H1 (cell line): Measurements from ENCODE around the gene ZNF672. TPM values are rescaled to one million over a fixed set of nuclear protein-coding genes. Genes with fewer than 3 reads are reported as not detected.

Experiments used
- CTCF ChIA-PET: fragments of 300-600 bp; sonication (Branson Sonifier 250); formaldehyde crosslinking; loops from one replicate; lab custom pipeline; 2021; ENCODE audit not compliant: partially characterized antibody; lab: Charles Lee
- POLR2A ChIA-PET: fragments of 300-600 bp; sonication (Branson Sonifier 250); formaldehyde crosslinking; loops from one replicate; lab custom pipeline; 2021; ENCODE audit warnings: inconsistent platforms; ENCODE audit not compliant: partially characterized antibody; lab: Charles Lee
- DNase-seq, 2 experiments: peaks; one replicate each; pipeline versions ENCODE4 v3.0.0 to v3.0.0-alpha.2; 2010 to 2022; ENCODE audit warnings: low spot score in 2 of 2, low read depth in 1 of 2, mixed read lengths in 1 of 2
- FAIRE-seq: peaks from 2 replicates; lab custom pipeline; 2011; peaks lifted over from hg19 to GRCh38; lab: Jason Lieb, UNC
- H2AFZ ChIP-seq: 2 replicates; pipeline ENCODE4 v1.8.1; 2012; ENCODE audit warnings: low read length, inconsistent platforms
- H2AK5ac ChIP-seq: 2 replicates; pipeline ENCODE4 v1.6.1; 2013; ENCODE audit warnings: low read depth, low read length
- H2BK120ac ChIP-seq: replicated peaks from 2 replicates; pipeline ENCODE3; 2013; ENCODE audit warnings: low read depth, low read length, inconsistent platforms
- H2BK12ac ChIP-seq: 2 replicates; pipeline ENCODE4 v1.6.1; 2013; ENCODE audit warnings: low read depth, low read length
- H2BK15ac ChIP-seq: 2 replicates; pipeline ENCODE4 v1.6.1; 2013; ENCODE audit warnings: low read length
- H2BK20ac ChIP-seq: 2 replicates; pipeline ENCODE4 v1.6.1; 2013; ENCODE audit warnings: low read length
- H2BK5ac ChIP-seq: 2 replicates; pipeline ENCODE4 v1.6.1; 2013; ENCODE audit warnings: low read depth, low read length
- H3K14ac ChIP-seq: 2 replicates; pipeline ENCODE4 v1.6.1; 2013; ENCODE audit warnings: inconsistent platforms; ENCODE audit not compliant: insufficient read length
- H3K18ac ChIP-seq: 2 replicates; pipeline ENCODE4 v1.6.1; 2013; ENCODE audit warnings: low read length; ENCODE audit errors: extremely low read depth
- H3K23ac ChIP-seq: 2 replicates; pipeline ENCODE4 v1.6.1; 2013; ENCODE audit warnings: inconsistent platforms; ENCODE audit not compliant: insufficient read length
- H3K23me2 ChIP-seq: 2 replicates; pipeline ENCODE4 v1.6.1; 2013; ENCODE audit warnings: low read depth, low read length
- H3K27ac ChIP-seq: 2 replicates; pipeline ENCODE4 v1.6.1; 2011; ENCODE audit warnings: low read depth, low read length, inconsistent platforms
- H3K27me3 ChIP-seq, 4 experiments: replicated peaks in 1 of 4; 1 replicate in 1 of 4; 2 replicates in 3 of 4; pipeline versions ENCODE4 v1.6.1 to v1.8.1; 2011 to 2013; ENCODE audit warnings: low read length in 3 of 4, mild to moderate bottlenecking in 3 of 4, inconsistent platforms in 2 of 4, mixed read lengths in 2 of 4, moderate library complexity in 1 of 4; ENCODE audit not compliant: control insufficient read depth in 3 of 4, insufficient read depth in 3 of 4; ENCODE audit errors: extremely low read depth in 1 of 4
- H3K36me3 ChIP-seq, 4 experiments: 2 replicates each; pipeline versions ENCODE4 v1.6.1 to v1.8.1; 2011 to 2013; ENCODE audit warnings: mild to moderate bottlenecking in 4 of 4, low read length in 3 of 4, moderate library complexity in 2 of 4, control low read depth in 1 of 4, inconsistent platforms in 1 of 4; ENCODE audit not compliant: insufficient read depth in 4 of 4, control insufficient read depth in 2 of 4
- H3K4ac ChIP-seq: replicated peaks from 2 replicates; pipeline ENCODE3; 2013; ENCODE audit warnings: low read length, low read depth, mixed read lengths, inconsistent platforms; ENCODE audit not compliant: insufficient read length
- H3K4me1 ChIP-seq, 4 experiments: replicated peaks in 1 of 4; 1 replicate in 1 of 4; 2 replicates in 3 of 4; pipeline versions ENCODE4 v1.6.1 to v1.8.1; 2011 to 2013; ENCODE audit warnings: low read length in 3 of 4, inconsistent platforms in 2 of 4, mixed read lengths in 1 of 4; ENCODE audit not compliant: insufficient read depth in 4 of 4, control insufficient read depth in 3 of 4
- H3K4me2 ChIP-seq, 2 experiments: 2 replicates each; pipeline versions ENCODE4 v1.6.1 to v1.8.1; 2011 to 2013; ENCODE audit warnings: low read depth in 2 of 2, low read length in 2 of 2, control low read depth in 1 of 2, inconsistent platforms in 1 of 2, mild to moderate bottlenecking in 1 of 2; ENCODE audit not compliant: insufficient read depth in 1 of 2
- H3K4me3 ChIP-seq, 4 experiments: fragments of 200-600, 300-600 bp in 1 of 4; sonication (generic), shearing (Covaris generic), sonication (Bioruptor Twin) in 1 of 4; 2 replicates each; pipeline versions ENCODE4 v1.5.1 to v1.8.1; 2011 to 2016; ENCODE audit warnings: low read length in 4 of 4, low read depth in 3 of 4, control low read depth in 2 of 4, inconsistent platforms in 2 of 4, mild to moderate bottlenecking in 2 of 4, mixed read lengths in 1 of 4, moderate library complexity in 1 of 4; ENCODE audit not compliant: insufficient read depth in 2 of 4; ENCODE audit errors: extremely low read depth in 1 of 4
- H3K56ac ChIP-seq: replicated peaks from 2 replicates; pipeline ENCODE3; 2013; ENCODE audit warnings: low read depth, mild to moderate bottlenecking, mixed read lengths, low read length, inconsistent platforms; ENCODE audit not compliant: insufficient read length
- H3K79me1 ChIP-seq: 2 replicates; pipeline ENCODE4 v1.6.1; 2013; ENCODE audit warnings: low read depth, low read length, control low read depth
- H3K79me2 ChIP-seq, 2 experiments: 2 replicates each; pipeline versions ENCODE4 v1.6.1 to v1.8.1; 2012 to 2013; ENCODE audit warnings: low read length in 2 of 2, mild to moderate bottlenecking in 2 of 2, inconsistent platforms in 1 of 2; ENCODE audit not compliant: insufficient read depth in 2 of 2, control insufficient read depth in 1 of 2
- H3K9ac ChIP-seq, 4 experiments: replicated peaks in 1 of 4; 1 replicate in 1 of 4; 2 replicates in 3 of 4; pipeline versions ENCODE4 v1.6.1 to v1.8.1; 2011 to 2013; ENCODE audit warnings: low read depth in 3 of 4, low read length in 3 of 4, control low read depth in 2 of 4, mild to moderate bottlenecking in 2 of 4, moderate library complexity in 2 of 4, inconsistent platforms in 1 of 4; ENCODE audit errors: extremely low read depth in 1 of 4
- H3K9me3 ChIP-seq, 2 experiments: 2 replicates each; pipeline versions ENCODE4 v1.6.1 to v1.8.1; 2012 to 2013; ENCODE audit warnings: mild to moderate bottlenecking in 2 of 2, moderate library complexity in 2 of 2, control low read depth in 1 of 2, inconsistent platforms in 1 of 2, low read depth in 1 of 2, low read length in 1 of 2, mixed read lengths in 1 of 2; ENCODE audit not compliant: insufficient read depth in 2 of 2
- H4K20me1 ChIP-seq, 2 experiments: replicated peaks in 1 of 2; 2 replicates each; pipeline versions ENCODE3 to v1.8.1; 2011 to 2013; ENCODE audit warnings: inconsistent platforms in 2 of 2, low read length in 2 of 2, mild to moderate bottlenecking in 1 of 2; ENCODE audit not compliant: insufficient read depth in 2 of 2, control insufficient read depth in 1 of 2
- H4K5ac ChIP-seq: 2 replicates; pipeline ENCODE4 v1.6.1; 2013; ENCODE audit warnings: low read length, low read depth, mixed read lengths, inconsistent platforms; ENCODE audit not compliant: insufficient read length
- H4K8ac ChIP-seq: 2 replicates; pipeline ENCODE4 v1.8.0; 2013; ENCODE audit warnings: mild to moderate bottlenecking, moderate library complexity, low read length, inconsistent platforms; ENCODE audit not compliant: insufficient read depth; ENCODE audit errors: extremely low read depth
- H4K91ac ChIP-seq: replicated peaks from 2 replicates; pipeline ENCODE3; 2013; ENCODE audit warnings: low read length, mixed read lengths, inconsistent platforms; ENCODE audit not compliant: insufficient read length
- ATF3 ChIP-seq: IDR thresholded peaks from 2 replicates; pipeline ENCODE4 v1.6.1; 2011; ENCODE audit warnings: low read depth, mild to moderate bottlenecking, low read length; ENCODE audit not compliant: insufficient read depth
- HDAC6 ChIP-seq: IDR thresholded peaks from one replicate; pipeline ENCODE4 v1.7.1; 2012; ENCODE audit warnings: low read depth, mild to moderate bottlenecking, inconsistent platforms, low read length, moderate library complexity
- KDM1A ChIP-seq: fragments of 200-600, 300-600 bp; sonication (generic); IDR thresholded peaks from 2 replicates; pipeline ENCODE4 v1.7.1; 2016; ENCODE audit warnings: mild to moderate bottlenecking, low read length, borderline replicate concordance
- POLR2AphosphoS5 ChIP-seq: IDR thresholded peaks from 2 replicates; pipeline ENCODE4 v1.6.1; 2011; ENCODE audit warnings: low read depth, low read length
- SP1 ChIP-seq: IDR thresholded peaks from 2 replicates; pipeline ENCODE4 v1.6.1; 2011; ENCODE audit warnings: low read depth, low read length
- TAF7 ChIP-seq: optimal IDR thresholded peaks from 2 replicates; pipeline ENCODE3; 2011; ENCODE audit warnings: low read depth, mild to moderate bottlenecking, inconsistent platforms, low read length, moderate library complexity, borderline replicate concordance
- TCF12 ChIP-seq: IDR thresholded peaks from 2 replicates; pipeline ENCODE4 v1.6.1; 2011; ENCODE audit warnings: low read depth, mild to moderate bottlenecking, low read length
- WGBS, 2 experiments: shearing (Covaris generic) in 1 of 2; methylation state at CpG; one replicate each; pipeline versions ENCODE4 v1.1.6 to v1.1.7; 2013 to 2015; ENCODE audit warnings: low lambda C conversion rate in 2 of 2, mixed read lengths in 2 of 2, inconsistent platforms in 1 of 2, low coverage in 1 of 2, missing lambda C conversion rate in 1 of 2; ENCODE audit not compliant: insufficient replicate concordance in 2 of 2, insufficient coverage in 1 of 2, insufficient read length in 1 of 2; ENCODE audit errors: extremely low coverage in 1 of 2, missing lambda C conversion rate in 1 of 2; 5-methylcytosine and 5-hydroxymethylcytosine counted together
- polyA plus RNA-seq, 7 experiments: library from polyadenylated mRNA; depleted of rRNA in 3 of 7; stranded (reverse) in 5 of 7; unstranded in 2 of 7; fragments of >200 nt in 5 of 7; fragments of 200-250 nt in 2 of 7; gene quantifications; 1 replicate in 5 of 7; 2 replicates in 1 of 7; 4 replicates in 1 of 7; pipeline versions ENCODE4 v1.2.1 to v1.2.3, GENCODE V29; 2011 to 2013; ENCODE audit warnings: missing spikeins in 2 of 7, mixed read lengths in 2 of 7
- total RNA-seq: library from RNA; stranded (reverse); fragmentation: NEBNext Ultra II Directional; extraction: Animal tissue kit (Norgen Biotek cat#: 25700); gene quantifications from 2 replicates; pipeline ENCODE4 v1.2.1, GENCODE V29; 2021

The ZNF672 gene
- total and polyA plus RNA-seq, 2 of the 8 experiments (the other 6 are each of a cell fraction or from before 2014, with no cell fraction given) = 30.7 to 40.4 TPM

- H3K79me2 ChIP-seq = no peaks in the 10 kb centered on the region
- H3K9me3 ChIP-seq = peaks cover 68 to 83% of the 10 kb centered on the region in 2 experiments
- POLR2A ChIA-PET = interaction anchor here (1.5 kb wide), 1 partner anchor 16 kb away, joined by 3 read pairs; no protein-coding TSS in a partner anchor
- no peak overlapping the region for H3K27ac ChIP-seq
- FAIRE-seq = no peak
- H2BK12ac ChIP-seq = no peak overlapping the region
- no peaks in the 10 kb centered on the region for H3K36me3 ChIP-seq
- H3K4me1 ChIP-seq = no peaks in the 10 kb centered on the region
- no peaks in the 10 kb centered on the region for H4K20me1 ChIP-seq
- H3K18ac ChIP-seq = no peak overlapping the region
- H4K5ac ChIP-seq = no peak overlapping the region
- H3K4ac ChIP-seq = no peak overlapping the region
- no peaks in the 10 kb centered on the region for H3K79me1 ChIP-seq
- no peak overlapping the region for H2BK20ac ChIP-seq
- no peak overlapping the region for H2BK120ac ChIP-seq
- TF ChIP-seq POLR2AphosphoS5 (no peak), SP1 (no peak), HDAC6 (no peak), ATF3 (no peak), TAF7 (no peak), KDM1A (no peak), TCF12 (no peak)
- TF ChIP-seq, all 59 proteins: peak for 0
- H3K9ac ChIP-seq = no peak overlapping the region
- no peak overlapping the region for H3K4me3 ChIP-seq
- H3K27me3 ChIP-seq = no peaks in the 10 kb centered on the region
- H3K14ac ChIP-seq = no peak overlapping the region
- H4K8ac ChIP-seq = no peak overlapping the region
- H3K23me2 ChIP-seq = no peaks in the 10 kb centered on the region
- no peak for DNase-seq
- H2BK15ac ChIP-seq = no peak overlapping the region
- no peak overlapping the region for H3K56ac ChIP-seq
- H2BK5ac ChIP-seq = no peak overlapping the region
- no peak overlapping the region for H3K23ac ChIP-seq
- H2AK5ac ChIP-seq = no peak overlapping the region
- no peak overlapping the region for H4K91ac ChIP-seq
- 63% methylated on average over 4 of the region's 4 CpGs; no CpG with 5 or more reads in 1 of the 2 experiments for WGBS, 2 experiments
- CTCF ChIA-PET = interaction anchor here (1.1 kb wide), 1 partner anchor 41 kb away, joined by 3 read pairs; no protein-coding TSS in a partner anchor
- H2AFZ ChIP-seq = no peak overlapping the region
- no peak overlapping the region for H3K4me2 ChIP-seq
Observed at GRCh38 chr1:248791010-248791409, 47.0 kb upstream of the ZNF672 start.
